HFF-Myc (cell line): ENCODE data around the gene RGS5.
"Not testable (repeated sequence)": the region's sequence is repeated elsewhere in the genome, so short reads cannot be mapped to it uniquely, and the experiment has no call there.

Experiments used
- DNase-seq: peaks from one replicate; pipeline ENCODE4 v3.0.0-alpha.2; 2011; ENCODE audit warnings: low read depth; ENCODE audit errors: extremely low read depth
- H3K4me3 ChIP-seq: replicated peaks from 2 replicates; pipeline ENCODE4 v1.5.1; 2011; ENCODE audit warnings: low read depth, mild to moderate bottlenecking, control low read depth, low read length
- TF ChIP-seq, protein P1 (sequence below): IDR thresholded peaks from 2 replicates; pipeline ENCODE4 v1.5.1; 2012; ENCODE audit warnings: mild to moderate bottlenecking, low read depth, low read length, control low read depth; ENCODE audit errors: missing control alignments

Gene RGS5

DNA sequence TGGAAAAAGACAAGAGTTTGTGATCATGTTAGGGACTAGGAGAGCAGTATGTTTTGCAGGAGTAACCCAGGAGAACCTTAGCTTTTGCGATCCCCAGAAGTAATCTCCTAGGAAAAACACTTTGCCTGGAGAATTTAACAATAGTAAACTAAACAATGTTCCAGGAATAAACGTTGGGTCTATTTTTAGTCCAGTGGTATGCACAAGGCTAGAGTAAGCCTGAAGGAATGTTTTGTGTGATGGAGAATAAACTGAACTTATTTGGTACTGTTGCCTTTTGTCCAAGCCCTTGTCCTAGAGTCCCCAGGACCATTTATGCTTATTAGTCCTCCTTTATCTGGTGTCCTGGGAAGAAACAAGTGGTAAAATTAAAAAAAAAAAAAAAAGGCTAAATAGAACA is 28.7 kb upstream of the RGS5 start:
- TF ChIP-seq, protein P1, sequence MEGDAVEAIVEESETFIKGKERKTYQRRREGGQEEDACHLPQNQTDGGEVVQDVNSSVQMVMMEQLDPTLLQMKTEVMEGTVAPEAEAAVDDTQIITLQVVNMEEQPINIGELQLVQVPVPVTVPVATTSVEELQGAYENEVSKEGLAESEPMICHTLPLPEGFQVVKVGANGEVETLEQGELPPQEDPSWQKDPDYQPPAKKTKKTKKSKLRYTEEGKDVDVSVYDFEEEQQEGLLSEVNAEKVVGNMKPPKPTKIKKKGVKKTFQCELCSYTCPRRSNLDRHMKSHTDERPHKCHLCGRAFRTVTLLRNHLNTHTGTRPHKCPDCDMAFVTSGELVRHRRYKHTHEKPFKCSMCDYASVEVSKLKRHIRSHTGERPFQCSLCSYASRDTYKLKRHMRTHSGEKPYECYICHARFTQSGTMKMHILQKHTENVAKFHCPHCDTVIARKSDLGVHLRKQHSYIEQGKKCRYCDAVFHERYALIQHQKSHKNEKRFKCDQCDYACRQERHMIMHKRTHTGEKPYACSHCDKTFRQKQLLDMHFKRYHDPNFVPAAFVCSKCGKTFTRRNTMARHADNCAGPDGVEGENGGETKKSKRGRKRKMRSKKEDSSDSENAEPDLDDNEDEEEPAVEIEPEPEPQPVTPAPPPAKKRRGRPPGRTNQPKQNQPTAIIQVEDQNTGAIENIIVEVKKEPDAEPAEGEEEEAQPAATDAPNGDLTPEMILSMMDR = no peak
- peak; percentile 16 for DNase-seq
- H3K4me3 ChIP-seq = no peak overlapping the region

DNA sequence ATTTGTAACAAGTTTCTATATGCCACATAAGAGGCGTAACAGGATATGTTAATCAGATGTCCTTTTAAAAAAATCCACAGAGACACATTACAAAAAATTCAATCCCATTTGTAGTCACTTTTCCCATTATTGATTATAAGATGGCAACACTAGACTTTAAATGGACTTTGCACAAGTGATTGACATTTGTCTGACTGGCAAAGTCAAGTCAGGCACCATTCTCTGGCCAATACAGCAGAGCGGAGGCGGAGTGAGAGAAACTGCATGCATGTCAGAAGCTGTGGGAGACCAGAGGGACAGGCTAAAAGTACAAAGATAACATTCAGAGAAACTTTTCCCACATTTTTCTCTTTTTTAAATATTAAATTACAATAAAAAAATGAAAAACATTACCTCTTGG is 28.1 kb upstream of the RGS5 start:
- H3K4me3 ChIP-seq = no peak overlapping the region
- TF ChIP-seq, protein P1 = no peak
- DNase-seq = no peak

DNA sequence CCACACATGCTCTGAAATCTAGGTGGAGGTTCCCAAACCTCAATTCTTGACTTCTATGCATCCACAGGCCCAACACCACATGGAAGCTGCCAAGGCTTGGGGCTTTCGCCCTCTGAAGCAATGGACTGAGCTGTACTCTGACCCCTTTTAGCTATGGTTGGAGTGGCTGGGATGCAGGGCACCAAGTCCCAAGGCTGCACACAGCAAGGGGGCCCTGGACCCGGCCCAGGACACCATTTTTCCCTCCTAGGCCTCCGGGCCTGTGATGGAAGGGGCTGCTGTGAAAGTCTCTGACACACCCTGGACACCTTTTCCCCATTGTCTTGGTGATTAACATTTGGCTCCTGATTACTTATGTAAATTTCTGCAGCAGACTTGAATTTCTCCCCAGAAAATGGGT is 25.6 kb upstream of the RGS5 start:
- not testable (repeated sequence) for DNase-seq, H3K4me3 ChIP-seq

DNA sequence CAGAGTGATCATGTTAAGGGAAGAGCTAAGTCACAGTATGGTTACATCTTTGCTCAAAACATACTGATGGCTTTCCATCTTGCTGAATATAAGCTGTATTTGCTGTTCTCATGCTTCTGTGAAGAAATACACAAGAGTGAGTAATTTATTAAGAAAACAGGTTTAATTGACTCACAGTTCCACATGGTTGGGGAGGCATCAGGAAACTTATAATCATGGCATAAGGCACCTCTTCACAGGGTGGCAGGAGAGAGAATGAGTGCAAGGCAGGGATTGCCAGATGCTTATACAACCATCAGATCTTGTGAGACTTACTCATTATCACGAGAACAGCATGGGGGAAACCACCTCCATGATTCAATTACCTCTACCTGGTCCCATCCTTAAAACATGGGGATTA is 24.4 kb upstream of the RGS5 start:
- no peak for DNase-seq
- TF ChIP-seq, protein P1 = no peak
- no peak overlapping the region for H3K4me3 ChIP-seq

DNA sequence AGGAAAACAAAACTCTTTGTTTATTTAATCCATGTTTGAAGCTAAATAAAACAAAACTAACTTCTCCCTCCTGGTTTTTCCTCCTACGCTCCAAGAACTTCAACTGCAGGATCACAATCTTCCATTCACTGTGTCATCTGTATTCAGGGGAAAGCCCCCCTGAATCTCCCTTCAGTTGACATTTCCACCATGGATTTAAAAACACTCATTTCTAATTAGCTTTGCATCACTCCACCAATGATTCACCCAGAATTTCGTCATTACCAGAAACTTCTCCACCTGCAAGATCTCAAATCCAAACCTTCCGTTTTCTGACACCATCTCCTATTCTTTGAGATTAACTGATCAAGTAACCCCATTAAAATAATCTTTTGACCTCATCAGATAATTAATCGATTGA is 10.9 kb upstream of the RGS5 start:
- no peak for DNase-seq
- H3K4me3 ChIP-seq = no peak overlapping the region
- TF ChIP-seq, protein P1 = no peak

DNA sequence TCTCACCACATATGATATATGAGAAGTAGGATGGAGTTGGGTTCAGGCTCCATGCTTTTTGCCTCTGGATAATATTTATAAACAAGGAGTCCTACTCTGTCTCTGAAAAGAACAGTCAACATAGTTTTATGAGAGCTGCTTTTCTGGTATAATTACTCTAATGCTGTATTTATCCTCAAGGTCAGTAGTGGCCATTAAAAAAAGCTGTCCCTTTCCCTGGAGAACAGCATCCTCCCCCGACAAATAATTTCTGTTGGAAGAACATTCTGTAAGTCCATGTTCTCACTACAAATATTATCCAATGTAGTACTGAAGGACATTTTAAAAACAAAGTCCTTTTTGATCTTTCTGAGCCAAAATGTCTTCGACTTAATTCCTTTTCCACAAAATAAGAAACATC is 9.0 kb upstream of the RGS5 start:
- TF ChIP-seq, protein P1 = no peak
- H3K4me3 ChIP-seq = no peak overlapping the region
- no peak for DNase-seq

DNA sequence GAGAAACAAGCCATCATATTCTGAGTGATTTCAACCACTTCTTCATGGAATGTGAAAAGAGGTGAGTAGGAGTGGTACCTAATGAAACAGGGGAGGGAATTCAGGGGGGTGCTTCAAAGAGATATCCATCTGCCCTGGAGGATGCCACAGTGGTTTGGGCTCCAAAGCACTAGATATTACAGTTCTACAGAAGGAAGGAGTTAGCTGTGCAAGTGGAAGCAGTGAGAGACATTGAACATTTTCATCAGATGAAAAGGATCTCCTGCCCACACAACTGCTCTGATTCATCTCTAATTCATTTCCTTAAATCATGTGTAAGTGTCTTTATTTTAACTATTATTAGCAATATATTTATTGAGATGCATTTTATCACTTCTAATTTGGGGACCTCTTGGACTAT is 2.8 kb upstream of the RGS5 start:
- no peak overlapping the region for H3K4me3 ChIP-seq
- DNase-seq = no peak
- TF ChIP-seq, protein P1 = no peak
